ENCODE measurements around the gene PPM1H. TPM values are rescaled to one million over a fixed set of nuclear protein-coding genes. Genes with fewer than 3 reads are reported as not detected.
"Not testable (repeated sequence)": the region's sequence is repeated elsewhere in the genome, so short reads cannot be mapped to it uniquely, and the experiment has no call there.

PPM1H gene
- total RNA-seq, 1 donor from 2014 or later, result 0.49 TPM

DNA sequence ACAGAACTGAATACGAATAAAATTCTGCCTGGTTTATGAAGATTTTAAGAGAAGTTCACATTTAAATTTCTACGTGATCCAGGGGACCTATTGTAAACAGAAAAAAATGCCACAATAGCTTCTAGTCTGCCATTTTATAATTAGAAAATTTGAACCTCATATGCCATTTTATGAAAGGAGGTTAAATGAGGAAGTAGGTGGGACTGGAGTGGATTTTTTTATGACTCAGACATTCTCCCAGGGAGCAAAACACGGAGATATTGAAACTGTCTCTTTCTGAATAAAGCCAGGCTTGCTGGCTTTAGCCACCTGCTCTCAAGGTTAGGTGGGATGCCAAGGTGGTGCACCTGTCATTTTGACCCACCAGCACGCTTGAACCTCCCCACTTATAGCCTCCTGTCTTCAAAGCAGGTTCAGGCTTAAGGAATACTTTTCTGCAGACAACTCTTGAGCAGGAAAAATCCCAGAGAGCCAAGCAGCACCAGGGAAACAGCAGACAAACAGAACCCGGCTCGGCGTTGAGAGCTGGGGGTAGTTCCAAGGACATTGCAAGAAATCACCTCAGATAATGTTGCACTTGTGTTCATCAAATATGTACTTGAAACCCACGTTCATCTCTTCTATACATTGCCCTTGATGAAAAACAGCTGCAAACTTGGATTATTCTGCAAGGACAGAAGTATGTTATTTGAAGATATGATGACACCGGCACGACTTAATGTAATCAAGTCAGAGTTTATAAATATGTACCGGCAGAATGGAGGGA, 203.7 kb downstream of the PPM1H start:
- H3K4me3 ChIP-seq, result no peak overlapping the region

GRCh38 chr12:62730649-62731048, 204.3 kb downstream of the PPM1H start:
- Histone ChIP-seq H3K9me3 (no peaks in the 10 kb centered on the region), H3K36me3 (no peaks in the 10 kb centered on the region), H3K27me3 (no peaks in the 10 kb centered on the region), H3K27ac (peak overlapping the region; percentile 54), H3K4me1 (peaks cover 26% of the 10 kb centered on the region), H3K4me3 (no peak overlapping the region)
- TF ChIP-seq POLR2A (IDR thresholded peaks at IDR 0.05), result no peak
- TF ChIP-seq POLR2AphosphoS5 (IDR thresholded peaks at IDR 0.05; ENCODE audit: insufficient read depth in 1 of 2, low read depth in 1 of 2), result no peak
- TF ChIP-seq CTCF (IDR thresholded peaks at IDR 0.05), result no peak
- no peak for DNase-seq (ENCODE audit: extremely low spot score in 2 of 2)
- intact Hi-C loops (cut with DNase I), result no loop called here

More for the DNA sequence above, 203.7 kb downstream of the PPM1H start:
- DNase-seq (ENCODE audit: extremely low spot score in 2 of 2), result no peak
- no peak for TF ChIP-seq POLR2A (IDR thresholded peaks at IDR 0.05)
- no peak for TF ChIP-seq POLR2AphosphoS5 (IDR thresholded peaks at IDR 0.05; ENCODE audit: insufficient read depth in 1 of 2, low read depth in 1 of 2)
- TF ChIP-seq CTCF (IDR thresholded peaks at IDR 0.05), result no peak
- no peaks in the 10 kb centered on the region for H3K27me3 ChIP-seq
- no peaks in the 10 kb centered on the region for H3K36me3 ChIP-seq
- intact Hi-C loops (cut with DNase I), result no loop called here
- H3K27ac ChIP-seq, result peak overlapping the region; percentile 54
- H3K9me3 ChIP-seq, result no peaks in the 10 kb centered on the region
- peaks cover 26% of the 10 kb centered on the region for H3K4me1 ChIP-seq

DNA sequence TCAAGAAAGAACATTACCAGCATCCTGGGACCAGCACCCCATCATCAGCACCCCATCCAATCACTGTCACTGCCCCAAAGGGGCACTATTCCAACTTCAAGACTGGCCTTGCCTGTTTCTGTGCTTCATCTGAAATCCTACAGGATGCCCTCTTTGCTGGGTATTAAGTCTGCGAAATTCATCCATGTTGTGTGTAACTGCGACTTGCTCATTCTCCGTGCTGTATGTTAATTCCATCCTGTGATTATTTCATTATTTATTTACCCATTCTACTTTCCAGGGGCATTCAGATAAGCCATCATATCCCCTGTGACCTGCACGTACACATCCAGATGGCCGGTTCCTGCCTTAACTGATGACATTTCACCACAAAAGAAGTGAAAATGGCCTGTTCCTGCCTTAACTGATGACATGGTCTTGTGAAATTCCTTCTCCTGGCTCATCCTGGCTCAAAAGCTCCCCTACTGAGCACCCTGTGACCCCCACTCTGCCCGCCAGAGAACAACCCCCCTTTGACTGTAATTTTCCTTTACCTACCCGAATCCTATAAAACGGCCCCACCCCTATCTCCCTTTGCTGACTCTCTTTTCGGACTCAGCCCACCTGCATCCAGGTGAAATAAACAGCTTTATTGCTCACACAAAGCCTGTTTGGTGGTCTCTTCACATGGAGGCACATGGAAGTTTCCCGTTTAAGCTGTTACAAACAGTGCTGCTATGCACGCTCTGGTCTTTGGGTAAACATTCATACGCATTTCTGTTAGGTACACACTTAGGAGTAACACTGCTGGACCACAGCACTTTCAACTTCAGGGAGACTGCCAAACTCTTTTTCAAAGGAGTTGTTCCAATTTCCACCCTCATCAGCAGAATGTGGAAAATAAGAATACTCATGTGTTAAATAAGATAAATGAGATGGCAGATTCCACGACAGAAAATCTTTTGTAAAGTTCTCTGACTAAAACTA, 205.1 kb downstream of the PPM1H start:
- Histone ChIP-seq H3K4me1 (peaks cover 33% of the 10 kb centered on the region), H3K27ac (peak overlapping the region; percentile 54)
- intact Hi-C loops (cut with DNase I), result loop anchor here (10.0 kb wide), 2 partner anchors 95 to 125 kb away; no protein-coding TSS in a partner anchor
- H3K27me3 ChIP-seq; DNase-seq (ENCODE audit: extremely low spot score in 2 of 2); H3K4me3 ChIP-seq; H3K36me3 ChIP-seq; H3K9me3 ChIP-seq: not testable (repeated sequence)

DNA sequence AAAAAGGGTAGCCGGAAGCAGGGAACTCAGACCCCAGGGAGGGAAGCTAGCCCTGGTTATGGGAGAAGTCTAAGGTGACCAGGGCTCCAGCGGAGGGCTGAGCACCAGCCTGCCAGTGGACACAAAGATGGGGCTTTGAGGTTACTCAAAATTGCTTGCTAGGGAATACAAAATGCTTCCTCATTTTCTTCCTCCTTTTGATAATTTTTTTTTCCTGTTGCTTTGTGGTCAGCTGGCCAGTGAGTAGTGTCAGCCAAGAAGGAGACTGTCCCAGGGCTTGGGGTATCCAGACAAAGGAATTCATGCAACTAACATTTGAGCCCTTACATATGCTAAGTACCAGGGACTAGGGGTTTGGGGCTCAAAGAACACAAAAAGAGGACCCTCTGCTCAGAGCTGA, 206.2 kb downstream of the PPM1H start:
- TF ChIP-seq POLR2A (IDR thresholded peaks at IDR 0.05) (no peak), POLR2AphosphoS5 (IDR thresholded peaks at IDR 0.05; ENCODE audit: insufficient read depth in 1 of 2, low read depth in 1 of 2) (no peak), CTCF (IDR thresholded peaks at IDR 0.05) (no peak)
- Histone ChIP-seq H3K9me3 (no peaks in the 10 kb centered on the region), H3K27me3 (no peaks in the 10 kb centered on the region), H3K4me1 (peaks cover 41% of the 10 kb centered on the region), H3K27ac (no peak overlapping the region), H3K4me3 (no peak overlapping the region), H3K36me3 (no peaks in the 10 kb centered on the region)
- DNase-seq (ENCODE audit: extremely low spot score in 2 of 2), result no peak
- intact Hi-C loops (cut with DNase I), result loop anchor here (10.0 kb wide), 2 partner anchors 94 to 124 kb away; no protein-coding TSS in a partner anchor

DNA sequence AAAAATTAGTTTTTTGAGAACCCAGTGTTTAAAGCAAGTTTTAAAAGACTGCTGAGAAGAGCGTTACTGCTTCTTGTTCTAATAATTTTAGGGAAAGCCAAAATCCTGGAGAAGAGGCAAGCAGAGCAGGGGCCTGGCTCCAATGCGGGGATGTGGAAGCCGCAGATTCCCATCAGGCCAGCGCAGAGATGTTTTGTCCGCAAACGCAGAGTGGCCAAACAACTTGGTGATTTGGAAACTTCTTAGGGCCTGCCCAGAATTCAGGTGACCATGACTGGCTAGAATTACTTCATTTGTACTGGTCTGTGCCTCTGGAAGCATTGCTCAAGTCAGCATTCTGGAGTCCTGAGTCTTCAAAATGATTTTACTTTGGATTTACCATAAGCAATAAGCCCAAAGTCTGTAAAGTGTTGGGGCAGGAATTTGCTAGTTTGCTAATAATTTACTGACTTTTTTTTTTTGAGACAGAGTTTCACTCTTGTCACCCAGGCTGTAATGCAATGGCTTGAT, 208.4 kb downstream of the PPM1H start:
- Histone ChIP-seq H3K9me3 (no peaks in the 10 kb centered on the region), H3K4me1 (peaks cover 23% of the 10 kb centered on the region), H3K27ac (no peak overlapping the region), H3K4me3 (no peak overlapping the region), H3K36me3 (no peaks in the 10 kb centered on the region), H3K27me3 (no peaks in the 10 kb centered on the region)
- no peak for DNase-seq (ENCODE audit: extremely low spot score in 2 of 2)
- intact Hi-C loops (cut with DNase I), result loop anchor here (10.0 kb wide), 2 partner anchors 92 to 122 kb away; no protein-coding TSS in a partner anchor
- TF ChIP-seq CTCF (IDR thresholded peaks at IDR 0.05) (no peak), POLR2A (IDR thresholded peaks at IDR 0.05) (no peak), POLR2AphosphoS5 (IDR thresholded peaks at IDR 0.05; ENCODE audit: insufficient read depth in 1 of 2, low read depth in 1 of 2) (no peak)

Data from vagina (tissue), 2 donors.